ENCODE data around the gene VSNL1. TPM values are rescaled to one million over a fixed set of nuclear protein-coding genes. Genes with fewer than 3 reads are reported as not detected.

VSNL1 gene
- total and polyA plus RNA-seq, 2 donors (not counting 1 experiment from before 2014, with no cell fraction given): 1.2 to 3.9 TPM

GRCh38 chr2:17658251-17658843, 117.9 kb downstream of the VSNL1 start:
- Histone ChIP-seq H2AFZ (ENCODE audit: low read length) (no peak overlapping the region), H3K27ac (ENCODE audit: insufficient read depth, low read length) (no peak overlapping the region), H3K4me2 (ENCODE audit: extremely low read depth, insufficient read depth, low read length) (no peak overlapping the region), H3K4me3 (replicated peaks in 1 of 4; ENCODE audit: control extremely low read depth in 1 of 4, insufficient read depth in 1 of 4, low read depth in 3 of 4, low read length in 4 of 4) (no peak overlapping the region), H3K4me1 (ENCODE audit: control insufficient read depth, extremely low read depth, insufficient read depth, low read length) (no peaks in the 10 kb centered on the region), H3K27me3 (ENCODE audit: control insufficient read depth, insufficient read depth, low read length) (no peaks in the 10 kb centered on the region), H3K79me2 (ENCODE audit: control insufficient read depth, insufficient read depth, low read length) (no peaks in the 10 kb centered on the region), H3K9me3 (ENCODE audit: control insufficient read depth, insufficient read depth, low read depth, low read length) (no peaks in the 10 kb centered on the region), H3K9ac (ENCODE audit: insufficient read depth, low read length) (no peak overlapping the region), H3K36me3 (ENCODE audit: control insufficient read depth, insufficient read depth, low read length) (no peaks in the 10 kb centered on the region), H4K20me1 (ENCODE audit: control insufficient read depth, extremely low read depth, insufficient read depth, low read length) (no peaks in the 10 kb centered on the region)
- peak; percentile 24 to 88 for DNase-seq (ENCODE audit: low read depth in 2 of 2)
- TF ChIP-seq CTCF (conservative IDR thresholded peaks at IDR 0.05 in 1 of 2, IDR thresholded peaks at IDR 0.05 in 1 of 2; ENCODE audit: low read depth in 1 of 2, low read length in 2 of 2) (no peak), EZH2 (IDR thresholded peaks at IDR 0.05; ENCODE audit: low read length, missing control alignments) (no peak)

- no peak overlapping the region for H2AFZ ChIP-seq (ENCODE audit: low read length)
- no peaks in the 10 kb centered on the region for H4K20me1 ChIP-seq (ENCODE audit: control insufficient read depth, extremely low read depth, insufficient read depth, low read length)
- H3K79me2 ChIP-seq (ENCODE audit: control insufficient read depth, insufficient read depth, low read length): no peaks in the 10 kb centered on the region
- H3K36me3 ChIP-seq (ENCODE audit: control insufficient read depth, insufficient read depth, low read length): peaks cover 3% of the 10 kb centered on the region
- H3K9ac ChIP-seq (ENCODE audit: insufficient read depth, low read length): no peak overlapping the region
- H3K4me2 ChIP-seq (ENCODE audit: extremely low read depth, insufficient read depth, low read length): no peak overlapping the region
- H3K27me3 ChIP-seq (ENCODE audit: control insufficient read depth, insufficient read depth, low read length): no peaks in the 10 kb centered on the region
- TF ChIP-seq CTCF (conservative IDR thresholded peaks at IDR 0.05 in 1 of 2, IDR thresholded peaks at IDR 0.05 in 1 of 2; ENCODE audit: low read depth in 1 of 2, low read length in 2 of 2) (no peak), EZH2 (IDR thresholded peaks at IDR 0.05; ENCODE audit: low read length, missing control alignments) (no peak)
- H3K4me1 ChIP-seq (ENCODE audit: control insufficient read depth, extremely low read depth, insufficient read depth, low read length): no peaks in the 10 kb centered on the region
- H3K27ac ChIP-seq (ENCODE audit: insufficient read depth, low read length): no peak overlapping the region
- H3K9me3 ChIP-seq (ENCODE audit: control insufficient read depth, insufficient read depth, low read depth, low read length): no peaks in the 10 kb centered on the region
- DNase-seq (ENCODE audit: low read depth in 2 of 2): no peak
- no peak overlapping the region for H3K4me3 ChIP-seq (replicated peaks in 1 of 4; ENCODE audit: control extremely low read depth in 1 of 4, insufficient read depth in 1 of 4, low read depth in 3 of 4, low read length in 4 of 4)
Measured at GRCh38 chr2:17660219-17660618, 119.7 kb downstream of the VSNL1 start.

- no peak overlapping the region for H3K4me2 ChIP-seq (ENCODE audit: extremely low read depth, insufficient read depth, low read length)
- H3K4me3 ChIP-seq (replicated peaks in 1 of 4; ENCODE audit: control extremely low read depth in 1 of 4, insufficient read depth in 1 of 4, low read depth in 3 of 4, low read length in 4 of 4): no peak overlapping the region
- H3K9ac ChIP-seq (ENCODE audit: insufficient read depth, low read length): no peak overlapping the region
- H3K79me2 ChIP-seq (ENCODE audit: control insufficient read depth, insufficient read depth, low read length): no peaks in the 10 kb centered on the region
- no peaks in the 10 kb centered on the region for H3K9me3 ChIP-seq (ENCODE audit: control insufficient read depth, insufficient read depth, low read depth, low read length)
- no peaks in the 10 kb centered on the region for H4K20me1 ChIP-seq (ENCODE audit: control insufficient read depth, extremely low read depth, insufficient read depth, low read length)
- peaks cover 3% of the 10 kb centered on the region for H3K36me3 ChIP-seq (ENCODE audit: control insufficient read depth, insufficient read depth, low read length)
- no peaks in the 10 kb centered on the region for H3K27me3 ChIP-seq (ENCODE audit: control insufficient read depth, insufficient read depth, low read length)
- H2AFZ ChIP-seq (ENCODE audit: low read length): no peak overlapping the region
- peak in 1 of 2 donors; percentile 20 for DNase-seq (ENCODE audit: low read depth in 2 of 2)
- H3K4me1 ChIP-seq (ENCODE audit: control insufficient read depth, extremely low read depth, insufficient read depth, low read length): no peaks in the 10 kb centered on the region
- no peak overlapping the region for H3K27ac ChIP-seq (ENCODE audit: insufficient read depth, low read length)
- TF ChIP-seq EZH2 (IDR thresholded peaks at IDR 0.05; ENCODE audit: low read length, missing control alignments): no peak
- TF ChIP-seq CTCF (conservative IDR thresholded peaks at IDR 0.05 in 1 of 2, IDR thresholded peaks at IDR 0.05 in 1 of 2; ENCODE audit: low read depth in 1 of 2, low read length in 2 of 2): no peak
Measured at GRCh38 chr2:17661460-17661859, 121.0 kb downstream of the VSNL1 start.

All from fibroblast of lung (primary cell).